Measurements from ENCODE around the gene HOXA6.

The HOXA6 gene

GRCh38 chr7:27182861-27183681, 35.5 kb upstream of the HOXA6 start:
- no peak overlapping the region for H3K4me3 ChIP-seq (ENCODE audit: low read depth, low read length)
- no peak for TF ChIP-seq CTCF (IDR thresholded peaks at IDR 0.05; ENCODE audit: low read depth, low read length)

- no peak overlapping the region for H3K4me3 ChIP-seq (ENCODE audit: low read depth, low read length)
- TF ChIP-seq CTCF (IDR thresholded peaks at IDR 0.05; ENCODE audit: low read depth, low read length), result no peak
Observed at GRCh38 chr7:27182285-27182841, 34.8 kb upstream of the HOXA6 start.

- TF ChIP-seq CTCF (IDR thresholded peaks at IDR 0.05; ENCODE audit: low read depth, low read length), result no peak
- no peak overlapping the region for H3K4me3 ChIP-seq (ENCODE audit: low read depth, low read length)
Observed at GRCh38 chr7:27181795-27182275, 34.3 kb upstream of the HOXA6 start.

- H3K4me3 ChIP-seq (ENCODE audit: low read depth, low read length), result no peak overlapping the region
Observed at GRCh38 chr7:27180431-27181420, 33.2 kb upstream of the HOXA6 start.

DNA sequence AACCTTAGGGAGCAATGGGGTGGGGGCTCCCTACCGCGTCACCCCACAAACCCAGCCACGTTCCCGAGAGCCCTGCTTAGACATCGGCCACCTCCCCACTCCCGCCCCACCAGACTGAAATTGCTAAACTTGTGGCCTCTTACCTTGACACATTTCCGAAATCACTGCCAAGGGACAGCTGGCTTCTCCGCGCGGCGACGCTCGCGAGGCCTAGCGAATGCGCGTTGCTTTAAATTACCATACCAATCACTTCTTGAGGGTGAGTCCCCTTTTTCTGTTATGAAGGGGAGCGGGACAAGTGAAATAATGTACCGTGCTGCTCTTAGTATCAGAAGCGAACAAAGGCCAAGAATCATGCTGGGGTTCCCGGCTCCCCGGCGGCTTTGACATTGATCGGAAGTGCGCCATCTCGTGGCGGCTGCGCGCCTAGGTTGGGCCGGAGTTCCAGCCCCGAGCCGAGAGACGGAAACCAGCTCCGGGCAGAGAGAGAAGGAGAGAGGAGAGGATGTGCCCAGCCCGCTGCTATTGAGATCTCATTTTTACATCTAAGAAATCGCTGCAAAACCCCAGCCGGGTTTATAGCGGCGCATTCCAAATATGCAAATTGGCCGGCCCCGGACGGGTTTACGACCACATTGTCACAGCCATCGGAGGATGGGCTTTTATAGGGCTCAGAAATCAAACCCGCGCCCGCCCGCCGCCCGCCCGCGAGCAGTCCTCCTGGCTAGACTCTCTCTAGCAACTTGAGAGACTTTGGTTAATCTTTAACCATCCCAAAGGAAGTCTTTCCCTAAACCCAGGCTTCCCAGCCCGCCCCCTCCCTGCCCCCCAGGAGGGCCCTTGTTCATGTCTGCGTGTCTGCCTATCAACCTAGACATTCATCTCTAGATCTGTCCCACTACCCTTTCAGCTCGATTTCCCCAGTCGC, 32.2 kb upstream of the HOXA6 start:
- peak; percentile 87 for TF ChIP-seq CTCF (IDR thresholded peaks at IDR 0.05; ENCODE audit: low read depth, low read length)
- peak overlapping the region; percentile 7; the same call in 1 of the 2 replicates for H3K4me3 ChIP-seq (ENCODE audit: low read depth, low read length)

More at GRCh38 chr7:27180431-27181420, 33.2 kb upstream of the HOXA6 start:
- no peak for TF ChIP-seq CTCF (IDR thresholded peaks at IDR 0.05; ENCODE audit: low read depth, low read length)

- H3K4me3 ChIP-seq (ENCODE audit: low read depth, low read length), result no peak overlapping the region
- no peak for TF ChIP-seq CTCF (IDR thresholded peaks at IDR 0.05; ENCODE audit: low read depth, low read length)
Observed at GRCh38 chr7:27179030-27179429, 31.5 kb upstream of the HOXA6 start.

Measured in WI38 (cell line).